Tibial nerve (tissue), 3 donors: Measurements from ENCODE around the gene LARP1.

ENCODE experiments used
- POLR2A ChIP-seq, 2 donors: fragments of 450-650 bp; IDR thresholded peaks; one replicate each; pipeline ENCODE4 v1.6.1; 2017; ENCODE audit warnings: antibody characterized with exemption in 2 of 2, mild to moderate bottlenecking in 2 of 2, moderate library complexity in 2 of 2
- TF ChIP-seq, protein P1 (sequence below), 5 experiments: fragments of 200-600 bp in 3 of 5; fragments of 450-650 bp in 2 of 5; sonication (generic) in 3 of 5; IDR thresholded peaks; one replicate each; pipeline ENCODE4 v1.5.1; 2016 to 2019; ENCODE audit warnings: antibody characterized with exemption in 5 of 5, mild to moderate bottlenecking in 3 of 5, moderate library complexity in 2 of 5

GRCh38 chr5:154776167-154776566 is 21.0 kb downstream of the LARP1 start:
- TF ChIP-seq, protein P1, sequence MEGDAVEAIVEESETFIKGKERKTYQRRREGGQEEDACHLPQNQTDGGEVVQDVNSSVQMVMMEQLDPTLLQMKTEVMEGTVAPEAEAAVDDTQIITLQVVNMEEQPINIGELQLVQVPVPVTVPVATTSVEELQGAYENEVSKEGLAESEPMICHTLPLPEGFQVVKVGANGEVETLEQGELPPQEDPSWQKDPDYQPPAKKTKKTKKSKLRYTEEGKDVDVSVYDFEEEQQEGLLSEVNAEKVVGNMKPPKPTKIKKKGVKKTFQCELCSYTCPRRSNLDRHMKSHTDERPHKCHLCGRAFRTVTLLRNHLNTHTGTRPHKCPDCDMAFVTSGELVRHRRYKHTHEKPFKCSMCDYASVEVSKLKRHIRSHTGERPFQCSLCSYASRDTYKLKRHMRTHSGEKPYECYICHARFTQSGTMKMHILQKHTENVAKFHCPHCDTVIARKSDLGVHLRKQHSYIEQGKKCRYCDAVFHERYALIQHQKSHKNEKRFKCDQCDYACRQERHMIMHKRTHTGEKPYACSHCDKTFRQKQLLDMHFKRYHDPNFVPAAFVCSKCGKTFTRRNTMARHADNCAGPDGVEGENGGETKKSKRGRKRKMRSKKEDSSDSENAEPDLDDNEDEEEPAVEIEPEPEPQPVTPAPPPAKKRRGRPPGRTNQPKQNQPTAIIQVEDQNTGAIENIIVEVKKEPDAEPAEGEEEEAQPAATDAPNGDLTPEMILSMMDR (IDR thresholded peaks at IDR 0.05): no peak
- no peak for TF ChIP-seq POLR2A (IDR thresholded peaks at IDR 0.05)
